Panc1 (cell line): ENCODE data around the gene SFPQ. TPM values are rescaled to one million over a fixed set of nuclear protein-coding genes. Genes with fewer than 3 reads are reported as not detected.

Source experiments
- ATAC-seq: fragments of 200-7000 bp; cut with Tn5 transposase; 2 replicates; pipeline ENCODE4 v1.9.1; 2020; ENCODE audit warnings: mild to moderate bottlenecking, moderate library complexity
- BruUV-seq: library from RNA; stranded (reverse); fragments of 400-500 nt; replicated peaks from 2 replicates; lab custom pipeline; 2021; lab: Mats Ljungman, UMichigan
- CTCF ChIA-PET: fragments of 300-600 bp; sonication (Branson Sonifier 250); formaldehyde crosslinking; loops from one replicate; lab custom pipeline; 2022; ENCODE audit warnings: antibody characterized with exemption; lab: Charles Lee
- POLR2A ChIA-PET: fragments of 300-600 bp; sonication (Branson Sonifier 250); formaldehyde crosslinking; loops from one replicate; lab custom pipeline; 2022; ENCODE audit warnings: antibody characterized with exemption; lab: Charles Lee
- DNase-seq: peaks from one replicate; pipeline ENCODE4 v3.0.0-alpha.2; 2010; ENCODE audit warnings: low read depth, low spot score
- H3K27ac ChIP-seq: 2 replicates; pipeline ENCODE4 v1.5.1; 2011; ENCODE audit warnings: mild to moderate bottlenecking, low read length, inconsistent platforms
- H3K27me3 ChIP-seq: fragments of 200-500 bp; sonication (Bioruptor generic); 2 replicates; pipeline ENCODE4 v1.6.0; 2014; ENCODE audit warnings: low read length, inconsistent platforms; ENCODE audit not compliant: control insufficient read depth, insufficient read depth
- H3K36me3 ChIP-seq: fragments of 200-500 bp; sonication (Bioruptor generic); 2 replicates; pipeline ENCODE4 v1.5.1; 2014; ENCODE audit warnings: inconsistent platforms, mild to moderate bottlenecking, low read length, moderate library complexity; ENCODE audit not compliant: control insufficient read depth, insufficient read depth
- H3K4me1 ChIP-seq: 2 replicates; pipeline ENCODE4 v1.5.1; 2011; ENCODE audit warnings: inconsistent platforms, mild to moderate bottlenecking, low read length, moderate library complexity; ENCODE audit not compliant: control insufficient read depth, insufficient read depth
- H3K4me3 ChIP-seq, 2 experiments: 2 replicates each; pipeline ENCODE4 v1.5.1; 2011 to 2012; ENCODE audit warnings: low read depth in 2 of 2, low read length in 2 of 2, mild to moderate bottlenecking in 2 of 2, inconsistent platforms in 1 of 2, moderate library complexity in 1 of 2
- H3K9me3 ChIP-seq: fragments of 200-500 bp; sonication (Bioruptor generic); 2 replicates; pipeline ENCODE4 v1.5.1; 2014; ENCODE audit warnings: low read depth, mild to moderate bottlenecking, inconsistent platforms, low read length, moderate library complexity; ENCODE audit not compliant: control insufficient read depth, insufficient read depth
- POLR2AphosphoS5 ChIP-seq: IDR thresholded peaks from 2 replicates; pipeline ENCODE4 v1.6.1; 2012; ENCODE audit warnings: mild to moderate bottlenecking, low read depth, low read length, moderate library complexity
- SIN3A ChIP-seq: IDR thresholded peaks from 2 replicates; pipeline ENCODE4 v1.6.1; 2012; ENCODE audit warnings: low read depth, mild to moderate bottlenecking, low read length, moderate library complexity, borderline replicate concordance; ENCODE audit not compliant: insufficient read depth
- TCF7L2 ChIP-seq: IDR thresholded peaks from 2 replicates; pipeline ENCODE4 v1.6.1; 2011; ENCODE audit warnings: mild to moderate bottlenecking, low read depth, low read length, inconsistent platforms
- in situ Hi-C: cut with HindIII; loops from 2 replicates; pipeline ENCODE4 v1.10.0; 2016; ENCODE audit warnings: low sequenced_read_pairs, low pct_unique_long_range_greater_than_20kb
- intact Hi-C: fragments of 100-400 bp; cut with micrococcal nuclease; formaldehyde crosslinking; loops from one replicate; pipeline ENCODE4 v1.10.0; 2022; ENCODE audit not compliant: unreplicated experiment
- total RNA-seq: library from RNA; stranded (reverse); gene quantifications from one replicate; pipeline ENCODE4 v1.2.1, GENCODE V29; 2021; ENCODE audit not compliant: unreplicated experiment
- TF ChIP-seq, protein P1 (sequence below): fragments of 450-650 bp; IDR thresholded peaks from 2 replicates; pipeline ENCODE4 v1.5.1; 2017; ENCODE audit warnings: mild to moderate bottlenecking
- TF ChIP-seq, protein P2 (sequence below), 2 experiments: IDR thresholded peaks; 2 replicates each; pipeline ENCODE4 v1.6.1; 2011 to 2012; ENCODE audit warnings: low read depth in 2 of 2, control low read depth in 1 of 2, low read length in 1 of 2, mild to moderate bottlenecking in 1 of 2, moderate library complexity in 1 of 2; ENCODE audit not compliant: insufficient read depth in 1 of 2

SFPQ gene
- total RNA-seq, 1 experiment from 2014 or later: 266 TPM

DNA sequence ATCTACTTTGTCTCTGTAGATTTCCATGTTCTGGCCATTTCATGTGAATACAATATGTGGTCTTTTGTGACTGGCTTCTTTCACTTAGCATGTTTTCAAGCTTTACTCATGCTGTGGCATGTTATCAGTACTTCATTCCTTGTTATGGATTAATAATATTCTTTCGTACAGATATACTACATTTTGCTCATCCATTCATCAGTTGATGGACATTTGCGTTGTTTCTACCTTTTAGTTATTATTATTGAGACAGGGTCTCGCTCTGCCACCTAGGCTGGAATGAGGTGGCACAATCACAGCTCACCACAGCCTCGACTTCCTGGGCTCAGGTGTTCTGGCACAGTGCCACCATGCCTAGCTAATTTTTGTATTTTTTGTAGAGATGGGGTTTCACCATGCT, 21.4 kb downstream of the SFPQ start:
- ChIA-PET POLR2A (no interaction called here), CTCF (no interaction called here)
- H3K9me3 ChIP-seq: no peaks in the 10 kb centered on the region
- no peaks in the 10 kb centered on the region for H3K27me3 ChIP-seq
- no peak for TF ChIP-seq TCF7L2
- no peak for TF ChIP-seq SIN3A
- TF ChIP-seq, protein P1, sequence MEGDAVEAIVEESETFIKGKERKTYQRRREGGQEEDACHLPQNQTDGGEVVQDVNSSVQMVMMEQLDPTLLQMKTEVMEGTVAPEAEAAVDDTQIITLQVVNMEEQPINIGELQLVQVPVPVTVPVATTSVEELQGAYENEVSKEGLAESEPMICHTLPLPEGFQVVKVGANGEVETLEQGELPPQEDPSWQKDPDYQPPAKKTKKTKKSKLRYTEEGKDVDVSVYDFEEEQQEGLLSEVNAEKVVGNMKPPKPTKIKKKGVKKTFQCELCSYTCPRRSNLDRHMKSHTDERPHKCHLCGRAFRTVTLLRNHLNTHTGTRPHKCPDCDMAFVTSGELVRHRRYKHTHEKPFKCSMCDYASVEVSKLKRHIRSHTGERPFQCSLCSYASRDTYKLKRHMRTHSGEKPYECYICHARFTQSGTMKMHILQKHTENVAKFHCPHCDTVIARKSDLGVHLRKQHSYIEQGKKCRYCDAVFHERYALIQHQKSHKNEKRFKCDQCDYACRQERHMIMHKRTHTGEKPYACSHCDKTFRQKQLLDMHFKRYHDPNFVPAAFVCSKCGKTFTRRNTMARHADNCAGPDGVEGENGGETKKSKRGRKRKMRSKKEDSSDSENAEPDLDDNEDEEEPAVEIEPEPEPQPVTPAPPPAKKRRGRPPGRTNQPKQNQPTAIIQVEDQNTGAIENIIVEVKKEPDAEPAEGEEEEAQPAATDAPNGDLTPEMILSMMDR: no peak
- TF ChIP-seq, protein P2, sequence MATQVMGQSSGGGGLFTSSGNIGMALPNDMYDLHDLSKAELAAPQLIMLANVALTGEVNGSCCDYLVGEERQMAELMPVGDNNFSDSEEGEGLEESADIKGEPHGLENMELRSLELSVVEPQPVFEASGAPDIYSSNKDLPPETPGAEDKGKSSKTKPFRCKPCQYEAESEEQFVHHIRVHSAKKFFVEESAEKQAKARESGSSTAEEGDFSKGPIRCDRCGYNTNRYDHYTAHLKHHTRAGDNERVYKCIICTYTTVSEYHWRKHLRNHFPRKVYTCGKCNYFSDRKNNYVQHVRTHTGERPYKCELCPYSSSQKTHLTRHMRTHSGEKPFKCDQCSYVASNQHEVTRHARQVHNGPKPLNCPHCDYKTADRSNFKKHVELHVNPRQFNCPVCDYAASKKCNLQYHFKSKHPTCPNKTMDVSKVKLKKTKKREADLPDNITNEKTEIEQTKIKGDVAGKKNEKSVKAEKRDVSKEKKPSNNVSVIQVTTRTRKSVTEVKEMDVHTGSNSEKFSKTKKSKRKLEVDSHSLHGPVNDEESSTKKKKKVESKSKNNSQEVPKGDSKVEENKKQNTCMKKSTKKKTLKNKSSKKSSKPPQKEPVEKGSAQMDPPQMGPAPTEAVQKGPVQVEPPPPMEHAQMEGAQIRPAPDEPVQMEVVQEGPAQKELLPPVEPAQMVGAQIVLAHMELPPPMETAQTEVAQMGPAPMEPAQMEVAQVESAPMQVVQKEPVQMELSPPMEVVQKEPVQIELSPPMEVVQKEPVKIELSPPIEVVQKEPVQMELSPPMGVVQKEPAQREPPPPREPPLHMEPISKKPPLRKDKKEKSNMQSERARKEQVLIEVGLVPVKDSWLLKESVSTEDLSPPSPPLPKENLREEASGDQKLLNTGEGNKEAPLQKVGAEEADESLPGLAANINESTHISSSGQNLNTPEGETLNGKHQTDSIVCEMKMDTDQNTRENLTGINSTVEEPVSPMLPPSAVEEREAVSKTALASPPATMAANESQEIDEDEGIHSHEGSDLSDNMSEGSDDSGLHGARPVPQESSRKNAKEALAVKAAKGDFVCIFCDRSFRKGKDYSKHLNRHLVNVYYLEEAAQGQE (IDR thresholded peaks at IDR 0.05; ENCODE audit: insufficient read depth in 1 of 2, low read depth in 2 of 2, low read length in 1 of 2): no peak
- no peak for TF ChIP-seq POLR2AphosphoS5
- BruUV-seq: no TSS peak
- in situ Hi-C loops: no loop called here
- H3K27ac ChIP-seq: no peak overlapping the region
- DNase-seq (no peak), ATAC-seq (no peak)
- intact Hi-C loops: no loop called here
- no peaks in the 10 kb centered on the region for H3K4me1 ChIP-seq
- H3K4me3 ChIP-seq: no peak overlapping the region
- H3K36me3 ChIP-seq: peaks cover 13% of the 10 kb centered on the region

DNA sequence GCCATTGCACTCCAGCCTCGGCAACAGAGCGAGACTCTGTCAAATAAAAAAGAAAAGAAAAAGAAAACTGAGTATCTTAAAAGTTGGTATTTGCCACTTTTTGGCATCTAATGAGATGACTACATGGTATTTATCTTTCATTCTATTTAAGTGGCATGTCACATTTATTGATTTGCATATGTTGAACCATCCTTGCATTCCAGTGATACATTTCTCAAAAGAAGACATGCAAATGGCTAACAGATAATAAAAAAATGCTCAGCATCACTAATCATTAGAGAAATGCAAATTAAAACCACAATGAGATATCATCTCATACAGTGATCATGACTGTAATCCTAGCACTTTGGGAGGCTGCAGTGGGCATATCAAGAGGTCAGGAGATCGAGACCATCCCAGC, 28.1 kb downstream of the SFPQ start:
- in situ Hi-C loops (no loop called here), intact Hi-C loops (no loop called here)
- Histone ChIP-seq H3K27ac (no peak overlapping the region), H3K36me3 (no peaks in the 10 kb centered on the region), H3K4me3 (no peak overlapping the region), H3K4me1 (no peaks in the 10 kb centered on the region), H3K9me3 (no peaks in the 10 kb centered on the region), H3K27me3 (no peaks in the 10 kb centered on the region)
- ATAC-seq (no peak), DNase-seq (no peak)
- no TSS peak for BruUV-seq
- CTCF ChIA-PET: no interaction called here
- TF ChIP-seq, protein P1: no peak
- TF ChIP-seq SIN3A (no peak), TCF7L2 (no peak), POLR2AphosphoS5 (no peak)
- TF ChIP-seq, protein P2 (IDR thresholded peaks at IDR 0.05; ENCODE audit: insufficient read depth in 1 of 2, low read depth in 2 of 2, low read length in 1 of 2): no peak
- POLR2A ChIA-PET: no interaction called here
